NCI-H2081 treated with DMSO at 0.1 percent for 48 hours (cell line): ENCODE data around the gene PARP3.

Source experiments
- DNase-seq: peaks from one replicate; lab custom pipeline; 2025; lab: John Stamatoyannopoulos, UW

The PARP3 gene

DNA sequence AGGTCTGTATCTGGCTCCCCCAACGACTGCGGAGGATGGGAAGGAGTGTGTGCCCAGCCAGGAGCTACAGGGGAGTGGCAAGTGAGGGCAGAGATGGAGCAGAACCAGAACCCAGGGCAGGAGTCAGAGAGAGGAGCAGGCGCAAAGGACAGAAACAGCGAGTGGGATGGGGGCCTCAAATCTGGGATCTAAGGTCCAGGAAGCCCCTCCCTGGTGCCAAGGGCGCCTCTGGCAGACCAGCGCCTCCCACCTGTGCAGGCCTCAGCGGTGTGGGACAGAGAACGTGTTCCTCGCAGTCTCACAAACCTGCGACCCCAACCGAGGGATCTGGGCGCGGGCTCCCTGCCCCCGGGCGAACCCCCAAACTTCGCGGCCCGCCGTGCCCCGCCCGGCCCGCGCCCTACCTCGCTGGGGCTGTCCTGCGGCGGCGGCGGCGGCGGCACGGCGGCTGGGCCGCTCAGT, 24.8 kb downstream of the PARP3 start:
- DNase-seq, result no peak

DNA sequence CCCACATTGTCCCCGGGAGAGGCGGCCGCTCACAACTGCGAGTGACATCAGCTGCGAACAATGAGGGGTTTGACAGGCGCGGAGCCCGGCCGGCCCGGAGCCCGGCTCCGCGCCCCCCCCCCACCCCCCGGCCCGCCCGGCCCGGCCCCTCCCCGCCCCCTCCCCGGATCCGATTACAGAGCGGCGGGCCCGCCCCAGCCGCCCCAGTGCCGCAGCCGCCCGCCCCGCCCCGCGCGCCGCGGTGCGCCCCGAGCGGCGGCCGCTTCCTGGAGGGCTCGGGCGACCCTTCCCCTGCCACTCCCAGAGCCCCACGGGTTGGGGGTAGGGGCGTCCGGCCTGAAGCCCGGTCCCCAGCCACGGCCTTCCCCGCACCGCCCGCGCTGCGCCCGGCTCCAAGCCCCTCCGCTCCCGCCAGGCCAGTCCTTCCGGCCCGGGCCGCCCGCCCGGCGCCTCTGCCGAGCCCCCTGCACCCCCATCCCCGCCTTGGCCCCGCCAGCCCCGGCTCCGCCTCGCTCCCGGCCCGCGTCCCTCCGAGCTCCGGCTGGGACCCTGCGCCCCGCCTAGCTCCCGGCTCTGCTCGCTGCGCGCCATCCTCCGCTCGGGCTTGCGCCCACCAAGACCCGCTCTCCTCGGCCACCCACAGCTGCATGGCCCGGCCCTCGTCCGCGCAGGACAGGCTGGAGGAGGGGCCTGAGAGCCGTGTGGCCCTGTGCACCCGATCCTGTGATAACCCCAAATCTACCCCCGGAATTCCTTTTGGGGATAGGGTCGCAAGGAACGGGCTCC, 25.4 kb downstream of the PARP3 start, which contains the start of gene PCBP4:
Gene PCBP4 (minus strand): TSS at position 71 of the 786 bp plus-strand sequence. CDS start 6,214 bp downstream, outside the sequence.
- DNase-seq, result no peak

DNA sequence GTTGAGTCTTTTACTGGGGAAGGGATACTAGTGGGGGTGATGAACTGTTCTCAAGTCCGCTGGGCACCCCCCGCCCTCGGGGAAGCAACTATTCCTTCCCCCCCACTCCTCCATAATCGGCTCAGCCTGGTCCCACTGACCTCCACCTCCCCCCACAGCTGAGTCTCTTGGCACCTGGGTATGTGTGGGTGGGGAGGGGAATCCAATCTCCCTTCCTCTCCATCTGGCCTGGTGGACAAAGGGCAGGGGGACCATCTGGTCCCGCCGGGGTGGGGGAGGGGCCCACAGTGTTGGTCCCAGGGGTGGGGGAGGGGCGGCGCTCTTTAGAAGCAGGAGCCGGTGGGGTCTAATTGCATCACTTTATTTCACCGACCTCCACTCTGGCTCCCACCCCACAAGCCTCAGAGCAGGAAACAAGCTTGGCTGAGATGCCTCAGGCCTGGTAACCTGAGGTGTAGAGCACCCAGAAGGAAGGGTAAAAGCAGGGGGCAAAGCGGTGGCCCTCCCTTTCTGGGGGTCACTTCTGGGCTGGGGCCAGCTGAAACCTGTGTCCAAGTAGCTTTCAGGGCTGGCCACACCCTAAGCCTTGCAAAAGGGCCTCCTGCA, 26.1 kb downstream of the PARP3 start:
- no peak for DNase-seq

- DNase-seq, result no peak
These were observed 26.9 kb downstream of the PARP3 start for GRCh38 chr3:51968883-51969678.

- DNase-seq, result no peak
These were observed 27.7 kb downstream of the PARP3 start for GRCh38 chr3:51969841-51970240.

DNA sequence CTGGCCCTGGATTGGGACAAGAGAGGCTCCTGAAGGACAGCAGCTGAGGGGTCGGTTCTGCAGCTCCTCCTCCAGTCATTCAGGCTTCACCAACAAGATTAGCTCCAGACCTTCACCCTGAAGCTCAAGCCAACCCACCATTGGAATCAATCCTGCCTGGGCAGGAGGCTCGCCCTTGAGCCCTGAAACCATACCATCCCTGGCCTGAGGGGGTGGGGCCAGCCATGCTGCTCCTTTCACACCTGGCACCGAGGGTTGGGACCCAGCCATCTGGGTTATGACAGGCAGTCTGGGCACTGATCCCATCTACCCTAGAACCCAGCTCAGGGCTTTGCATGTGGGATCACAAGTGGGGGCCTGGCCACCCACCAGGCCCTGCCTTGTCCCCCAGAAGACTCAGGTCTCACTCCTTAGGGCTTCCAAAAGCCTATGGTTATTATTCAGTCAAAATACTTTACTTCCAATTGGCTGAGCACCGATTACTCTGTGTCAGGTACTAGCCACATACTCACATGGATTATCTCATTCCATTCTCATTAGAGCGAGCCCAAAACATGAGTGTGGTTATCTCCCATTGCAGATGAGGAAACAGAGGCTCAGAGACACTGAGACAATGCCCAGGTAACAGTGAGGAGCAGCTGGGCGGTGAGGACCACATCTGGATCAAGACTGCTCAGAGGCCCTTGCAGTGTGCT, 28.6 kb downstream of the PARP3 start:
- no peak for DNase-seq

DNA sequence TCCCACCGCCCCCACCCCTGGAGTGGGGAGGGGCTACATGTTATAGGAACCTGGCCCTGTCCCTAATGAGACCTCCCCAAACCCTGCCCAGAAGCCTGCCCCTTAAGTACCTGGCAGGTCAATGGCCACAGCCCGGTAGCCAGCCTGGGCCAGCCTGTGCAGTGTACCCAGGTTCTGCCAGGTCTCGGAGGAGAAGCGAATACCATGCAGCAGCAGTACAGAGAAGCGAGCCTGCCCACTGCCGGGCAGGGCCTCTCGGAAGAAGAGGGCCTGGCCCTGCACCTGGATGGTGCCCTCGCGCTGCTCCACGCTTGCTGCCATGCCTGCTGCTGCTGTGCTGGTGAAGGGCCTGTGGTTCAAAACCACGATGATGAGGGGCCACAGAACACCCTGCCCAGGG, 29.2 kb downstream of the PARP3 start:
- no peak for DNase-seq

DNA sequence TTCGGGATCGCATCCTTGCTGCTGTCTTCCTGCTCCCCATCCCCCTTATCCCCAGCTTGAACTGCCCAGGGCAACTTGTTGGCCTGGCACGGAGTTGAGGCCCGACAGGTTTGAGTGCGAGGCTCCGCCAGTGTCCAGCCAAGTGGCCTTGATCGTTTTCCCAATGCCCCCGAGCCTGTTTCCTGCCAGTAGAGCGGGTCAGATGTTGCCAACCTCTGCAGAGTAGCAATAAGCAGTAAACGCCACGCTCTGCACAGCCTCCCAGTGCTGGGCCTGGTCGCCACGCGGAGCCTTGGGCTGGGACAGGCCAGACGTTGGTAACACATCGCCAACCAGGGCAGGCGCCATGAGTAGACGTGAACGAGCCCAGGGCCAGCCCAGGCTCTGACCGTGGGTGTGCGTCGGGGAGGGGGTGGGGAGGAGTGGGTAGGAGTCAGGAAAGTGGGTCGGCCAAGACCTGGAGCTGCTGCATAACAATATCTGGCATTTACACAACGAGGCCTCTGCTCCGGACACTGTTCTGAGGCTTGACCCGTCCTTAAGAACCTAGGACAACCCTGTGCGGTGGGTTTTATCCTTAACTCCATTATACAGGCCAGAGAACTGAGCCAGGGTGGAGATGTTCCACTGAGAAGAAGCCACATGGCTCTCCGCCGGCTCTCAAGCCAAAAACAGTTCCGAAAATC, 32.3 kb downstream of the PARP3 start:
- no peak for DNase-seq

GRCh38 chr3:51974963-51975851, 33.0 kb downstream of the PARP3 start, which contains the start of gene ABHD14A:
Gene ABHD14A, plus strand, starts transcription at chr3:51975064. Its CDS starts 72 bp downstream, at chr3:51975136.
- DNase-seq, result no peak

DNA sequence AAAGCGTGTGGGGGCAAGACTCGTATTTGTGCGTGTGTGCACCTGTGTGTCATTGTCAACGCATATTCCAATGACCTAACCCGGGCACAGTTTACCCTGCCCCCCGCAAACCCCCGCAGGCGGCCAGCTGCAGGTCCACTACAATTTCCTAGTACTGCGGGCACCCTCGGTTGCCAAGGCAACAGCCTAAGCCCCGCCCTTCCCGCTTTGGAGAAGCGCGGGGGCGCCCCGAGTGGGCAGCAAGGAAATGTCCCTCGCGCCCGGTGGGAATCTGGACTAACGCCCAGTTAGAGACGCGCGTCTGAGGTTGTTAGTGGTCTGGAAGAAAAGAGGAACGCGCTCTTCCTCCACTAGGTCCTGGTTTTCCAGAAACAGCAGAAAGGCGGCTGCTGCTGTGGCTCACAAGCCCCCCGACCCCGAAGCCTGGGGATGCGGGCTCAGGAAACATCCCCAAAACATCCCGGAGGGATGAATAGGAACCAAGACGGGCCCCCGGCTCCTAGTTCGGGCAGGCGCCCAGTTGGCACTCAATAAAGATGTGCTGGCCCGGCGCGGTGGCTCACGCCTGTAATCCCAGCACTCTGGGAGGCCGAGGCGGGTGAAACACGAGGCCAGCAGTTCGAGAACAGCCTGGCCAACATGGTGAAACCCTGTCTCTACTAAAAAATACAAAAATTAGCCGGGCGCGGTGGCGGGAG, 33.8 kb downstream of the PARP3 start:
- DNase-seq, result no peak

DNA sequence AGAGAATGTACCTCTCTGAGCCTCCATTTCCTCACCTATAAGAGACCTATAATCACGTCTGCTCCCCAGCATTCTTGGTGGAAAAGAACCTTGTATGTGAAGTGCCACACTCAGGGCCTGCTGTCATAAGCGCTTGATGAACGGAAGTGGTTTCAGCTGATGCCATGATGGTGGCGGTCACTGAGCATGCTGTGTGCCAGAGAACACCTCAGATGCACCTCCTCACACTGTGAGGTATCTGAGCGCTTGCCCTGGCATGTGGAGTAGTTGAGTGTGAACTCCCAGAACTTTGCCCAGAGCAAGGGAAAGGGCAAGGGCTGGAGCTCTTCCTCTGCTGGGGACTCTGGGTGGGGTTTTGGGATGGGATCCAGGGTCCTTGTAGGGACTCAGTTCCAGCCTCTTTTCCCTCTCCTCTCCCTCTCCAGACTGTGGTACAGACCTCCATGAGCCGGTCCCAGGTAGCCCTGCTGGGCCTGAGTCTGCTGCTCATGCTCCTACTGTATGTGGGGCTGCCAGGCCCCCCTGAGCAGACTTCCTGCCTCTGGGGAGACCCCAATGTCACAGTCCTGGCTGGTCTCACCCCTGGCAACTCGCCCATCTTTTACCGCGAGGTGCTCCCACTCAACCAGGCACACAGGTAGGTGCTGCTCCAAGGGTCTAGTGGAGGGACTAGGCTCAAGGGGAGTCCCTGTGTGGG, 35.4 kb downstream of the PARP3 start:
- no peak for DNase-seq

DNA sequence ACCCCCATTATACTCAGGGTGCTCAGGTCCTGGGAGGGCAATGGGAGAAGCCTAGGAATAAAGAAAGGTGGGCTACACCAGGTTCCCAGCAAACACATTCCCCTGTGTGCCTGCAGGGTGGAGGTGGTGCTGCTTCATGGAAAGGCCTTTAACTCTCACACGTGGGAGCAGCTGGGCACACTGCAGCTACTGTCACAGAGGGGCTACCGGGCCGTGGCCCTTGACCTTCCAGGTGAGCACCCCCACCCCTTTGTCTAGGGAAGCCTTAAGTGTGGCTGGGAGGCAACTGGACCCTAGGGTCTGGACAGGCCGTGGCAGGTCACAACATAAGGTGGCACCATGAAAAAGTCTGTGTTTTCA, 36.0 kb downstream of the PARP3 start:
- DNase-seq, result no peak

- no peak for DNase-seq
These were observed 38.1 kb downstream of the PARP3 start for GRCh38 chr3:51980253-51980652.

GRCh38 chr3:51982352-51982837, 40.2 kb downstream of the PARP3 start:
- DNase-seq, result no peak

DNA sequence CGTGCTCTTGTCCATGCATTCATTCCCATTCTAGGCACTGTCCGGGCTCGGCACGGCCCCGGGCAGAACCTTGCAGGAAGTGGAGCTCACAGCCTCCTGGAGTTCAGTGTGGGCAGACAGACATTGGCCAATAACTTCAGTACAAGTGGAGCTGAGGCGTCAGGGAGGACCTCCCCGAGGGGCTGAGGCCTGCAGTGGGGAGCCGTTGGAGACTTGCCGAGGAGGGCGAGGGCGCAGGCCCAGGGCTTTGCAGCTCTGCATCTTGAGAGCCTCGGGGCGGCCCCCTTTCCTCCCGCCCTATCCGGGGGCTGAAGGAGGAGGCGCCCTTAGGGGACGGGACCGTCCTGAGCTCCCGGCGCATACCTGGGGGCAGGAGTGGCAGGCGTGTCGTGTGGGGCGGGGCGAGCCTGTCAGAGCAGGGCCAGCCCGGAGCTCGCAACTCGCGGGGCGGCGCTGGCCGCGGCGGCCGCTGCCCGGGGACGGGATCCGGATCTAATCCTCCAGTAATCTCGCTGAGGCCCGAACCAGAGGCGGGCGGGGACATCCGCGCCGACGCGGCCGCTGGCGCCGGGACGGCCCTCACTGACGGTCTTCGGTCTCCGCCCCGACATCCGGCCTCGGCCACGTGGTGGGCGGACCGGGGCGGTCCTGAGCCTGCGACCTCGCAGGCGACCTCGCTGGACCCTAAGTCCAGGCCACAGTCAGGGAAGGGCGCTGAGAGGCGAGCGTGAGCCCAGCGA, 40.8 kb downstream of the PARP3 start, which contains the start of gene ACY1:
Gene ACY1 (plus strand): TSS at position 698 of the 740 bp plus-strand sequence. CDS start 530 bp downstream, outside the sequence.
- no peak for DNase-seq

DNA sequence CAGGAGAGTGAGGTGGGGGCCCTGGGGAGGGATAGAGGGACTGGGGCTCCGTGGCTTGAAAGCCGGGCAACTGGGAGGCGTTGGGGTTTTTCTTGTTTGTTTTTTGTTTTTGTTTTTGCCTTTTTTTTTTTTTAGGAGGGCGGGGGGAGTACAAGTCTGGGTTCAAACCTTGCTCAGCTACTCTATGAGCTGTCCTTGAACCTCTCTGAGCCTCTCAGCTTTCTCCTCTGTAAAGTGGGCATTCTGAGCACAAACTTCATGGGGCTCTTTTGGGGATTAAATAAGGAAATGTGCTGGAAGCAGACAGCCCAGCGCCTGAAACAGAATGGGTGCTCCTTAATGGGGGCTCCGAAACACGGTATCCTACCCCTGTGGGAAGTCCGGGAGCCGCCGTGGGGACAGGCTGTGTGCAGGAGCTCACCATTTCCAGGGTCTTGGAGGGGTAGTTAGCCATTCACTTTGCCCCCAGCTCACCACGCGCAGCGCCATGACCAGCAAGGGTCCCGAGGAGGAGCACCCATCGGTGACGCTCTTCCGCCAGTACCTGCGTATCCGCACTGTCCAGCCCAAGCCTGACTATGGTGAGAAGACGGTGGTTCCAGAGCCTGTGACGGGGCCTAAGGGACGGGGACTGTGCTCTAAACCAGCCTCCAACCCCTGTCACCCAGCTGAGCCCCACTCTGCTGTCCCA, 41.6 kb downstream of the PARP3 start:
- DNase-seq, result no peak

DNA sequence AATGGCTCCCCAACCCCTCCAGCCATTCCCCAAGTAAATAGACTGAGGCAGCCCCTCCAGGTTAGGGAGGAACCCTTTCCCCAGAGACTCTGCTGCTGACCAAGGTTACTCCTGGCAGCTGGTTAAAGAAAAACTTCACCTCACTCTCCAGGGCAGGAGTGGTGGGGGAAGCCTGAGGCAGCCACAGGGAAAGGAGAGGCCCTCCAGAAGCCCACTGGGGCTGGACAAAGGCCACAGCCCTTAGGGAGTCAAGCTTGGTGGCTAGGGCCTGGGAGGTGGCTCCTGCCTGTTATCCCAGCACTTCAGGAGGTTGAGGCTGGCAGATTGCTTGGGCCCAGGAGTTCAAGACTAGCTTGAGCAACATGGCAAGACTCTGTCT, 42.1 kb downstream of the PARP3 start:
- no peak for DNase-seq

DNA sequence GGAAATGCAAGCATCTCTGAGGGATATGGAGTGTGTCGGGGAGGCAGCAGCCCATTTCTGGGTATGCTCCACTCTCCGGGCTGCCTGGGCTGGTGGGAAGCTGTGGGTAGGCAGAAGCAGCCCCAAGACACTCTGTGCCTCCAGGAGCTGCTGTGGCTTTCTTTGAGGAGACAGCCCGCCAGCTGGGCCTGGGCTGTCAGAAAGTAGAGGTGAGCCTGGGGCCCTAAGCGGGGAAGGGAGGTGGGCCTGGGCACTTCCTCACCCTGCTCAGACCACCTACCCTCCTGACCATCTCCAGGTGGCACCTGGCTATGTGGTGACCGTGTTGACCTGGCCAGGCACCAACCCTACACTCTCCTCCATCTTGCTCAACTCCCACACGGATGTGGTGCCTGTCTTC, 42.9 kb downstream of the PARP3 start:
- no peak for DNase-seq
